Measurements from ENCODE around the gene MCCD1.

DNA sequence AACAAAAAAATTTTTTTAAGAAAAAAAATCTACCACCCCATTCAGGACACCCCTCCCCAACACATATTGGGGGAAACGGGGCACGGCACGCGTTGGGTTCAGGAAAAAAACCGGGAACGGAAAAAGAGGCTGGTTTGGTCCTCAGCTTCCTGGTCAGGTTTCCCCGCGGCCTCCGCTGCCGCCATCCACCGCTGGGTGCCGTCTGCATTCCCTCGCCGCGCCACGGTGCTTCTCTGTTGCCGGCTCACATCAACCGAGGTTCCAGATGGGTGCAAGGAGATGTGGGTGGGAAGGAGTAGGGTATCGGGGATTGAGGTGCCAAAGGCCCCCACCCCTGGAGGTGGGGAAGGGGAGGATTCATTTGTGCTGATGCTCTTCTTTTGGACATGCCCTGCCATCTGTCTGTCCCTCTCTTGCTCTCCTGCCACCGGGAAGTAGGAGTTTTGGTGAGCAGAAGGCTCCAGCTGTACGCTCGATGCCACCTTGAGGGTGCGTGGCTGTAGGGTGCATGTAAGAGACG, 5.8 kb downstream of the MCCD1 start:
- TF ChIP-seq CTCF (IDR thresholded peaks at IDR 0.05; ENCODE audit: low read depth, low read length): no peak
- TF ChIP-seq EZH2phosphoT487 (IDR thresholded peaks at IDR 0.05; ENCODE audit: low read depth): no peak
